Mammary microvascular endothelial cell (primary cell): ENCODE results near the gene BCL10. TPM values are rescaled to one million over a fixed set of nuclear protein-coding genes. Genes with fewer than 3 reads are reported as not detected.

ENCODE experiments used
- total RNA-seq: library from RNA; depleted of rRNA; stranded (reverse); fragments of >200 nt; gene quantifications from 2 replicates; pipeline ENCODE4 v1.2.3, GENCODE V29; 2015

BCL10 gene
- total RNA-seq = 58.7 and 63.4 TPM in 2 replicates

DNA sequence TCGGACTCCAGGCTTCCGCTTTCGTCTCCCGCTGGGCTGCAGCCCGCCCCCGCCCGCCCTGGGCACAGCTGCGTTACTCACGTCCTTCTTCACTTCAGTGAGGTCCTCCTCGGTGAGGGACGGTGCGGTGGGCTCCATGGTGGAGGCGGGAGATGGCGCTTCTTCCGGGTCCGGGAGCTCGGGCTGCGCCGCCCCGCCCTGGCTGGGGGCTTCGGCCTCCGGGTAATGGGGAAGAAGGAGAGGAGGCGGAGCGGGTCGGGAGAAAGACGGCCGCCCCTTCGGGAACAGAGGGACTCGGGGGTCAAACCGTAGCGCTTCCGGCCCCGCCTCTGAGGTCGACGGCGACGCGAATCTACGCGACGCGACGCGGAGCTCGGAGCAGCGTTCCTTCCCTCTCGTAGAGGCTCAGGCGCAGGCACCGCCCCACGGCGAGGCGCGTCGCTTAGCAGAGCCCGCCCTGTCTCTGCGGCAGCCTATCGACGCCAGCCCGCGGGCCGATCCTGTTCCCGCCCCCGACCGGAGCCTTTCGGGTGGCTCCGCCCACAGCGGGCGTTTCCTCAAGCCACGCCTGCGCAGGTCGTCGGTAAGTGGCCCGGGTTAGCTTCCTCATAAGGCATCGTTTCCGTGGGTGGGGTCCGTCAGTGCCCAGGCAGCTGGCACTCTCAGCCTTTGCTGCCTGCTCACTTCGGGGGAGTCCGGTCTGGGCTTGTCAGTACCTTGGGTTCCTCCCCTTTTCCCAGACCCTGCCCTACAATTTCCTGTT, at the start of gene BCL10:
TSS of gene BCL10 (minus strand) at position 418 of the 763 bp plus-strand sequence. CDS start at position 138, 280 bp downstream.

DNA sequence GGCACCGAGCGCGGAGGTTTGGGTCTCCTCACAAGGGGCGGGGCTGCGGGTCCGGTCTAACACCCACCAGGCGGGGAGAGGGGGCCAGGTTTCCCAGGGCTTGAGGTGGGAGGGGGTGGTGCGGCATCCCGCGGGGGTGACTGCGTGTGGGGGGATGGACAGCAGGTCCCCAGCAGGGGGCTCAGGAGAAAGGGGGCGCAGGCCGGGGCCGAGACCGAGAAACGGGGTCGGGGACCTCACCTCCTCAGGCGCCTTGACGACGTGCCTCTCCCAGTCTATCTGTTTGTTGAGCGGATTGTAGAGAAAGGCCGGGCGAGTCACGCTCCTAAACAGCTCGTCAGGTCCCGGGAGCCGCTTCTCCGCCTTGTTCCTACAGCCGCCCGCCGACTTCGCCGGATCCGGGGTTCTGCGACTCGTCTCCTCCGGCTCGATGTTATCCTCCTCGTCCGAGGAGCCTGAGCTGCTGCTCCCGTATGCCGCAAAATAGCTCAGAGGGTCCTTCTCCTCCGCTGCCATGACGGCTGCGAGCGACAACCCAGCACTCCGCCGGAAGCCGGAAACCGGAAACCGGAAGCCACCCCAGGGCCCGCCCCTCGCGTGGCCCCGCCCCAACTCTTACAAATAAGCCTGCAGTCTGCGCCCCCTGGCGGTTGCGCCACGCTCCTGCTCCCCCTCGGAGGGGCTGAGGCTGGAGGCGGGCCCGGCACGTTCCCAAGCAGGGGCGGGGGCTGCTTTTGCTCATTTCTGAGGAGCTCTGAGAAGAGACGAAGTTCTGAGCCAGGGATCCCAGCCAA, 17.1 kb downstream of the BCL10 start, which contains the start of gene C1orf52:
TSS of gene C1orf52 (minus strand) at position 545 of the 794 bp plus-strand sequence. CDS start at position 516, 29 bp downstream.

Other genes with a start within 250 kb of the BCL10 start
- gene MCOLN3, start 228.1 kb downstream of the BCL10 start, total RNA-seq = not detected in 2 replicates
- gene SYDE2, start 75.6 kb downstream of the BCL10 start, total RNA-seq = 0.80 and 0.98 TPM in 2 replicates
- 13.2 and 14.2 TPM in 2 replicates for gene C1orf52, start 17.0 kb downstream of the BCL10 start, total RNA-seq
- 66.0 and 66.1 TPM in 2 replicates for gene DDAH1, start 188.5 kb upstream of the BCL10 start, total RNA-seq